ENCODE measurements around the gene SMIM15. TPM values are rescaled to one million over a fixed set of nuclear protein-coding genes. Genes with fewer than 3 reads are reported as not detected.

The SMIM15 gene
- total and polyA plus RNA-seq, 2 donors, result 33.6 to 35.6 TPM

DNA sequence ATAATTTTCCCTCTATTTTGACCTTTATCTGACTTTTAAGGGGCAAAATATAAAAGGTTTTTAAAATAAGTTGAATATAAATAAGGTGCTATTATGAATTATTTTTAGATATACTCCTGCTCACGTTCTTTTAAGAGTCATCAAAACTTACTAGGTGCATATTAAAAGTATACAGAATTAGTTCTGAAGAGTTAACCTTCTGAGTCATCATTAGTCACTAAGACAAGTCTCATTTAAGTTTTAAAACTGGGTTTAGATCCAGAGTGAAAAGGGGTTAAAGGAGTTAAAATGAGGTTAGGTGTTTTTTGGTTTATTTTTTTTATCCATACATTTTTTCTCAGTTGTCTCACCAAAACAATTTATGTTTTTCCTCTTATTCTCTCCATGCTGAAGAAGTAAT lies 41.7 kb downstream of the SMIM15 start:
- H3K4me1 ChIP-seq (ENCODE audit: control insufficient read depth in 2 of 2, insufficient read depth in 2 of 2, low read length in 2 of 2), result no peaks in the 10 kb centered on the region
- 91% methylated on average over 1 of the region's 1 CpG for WGBS

GRCh38 chr5:61119066-61119465 lies 43.2 kb downstream of the SMIM15 start:
- H3K27ac ChIP-seq (ENCODE audit: low read depth in 1 of 2, low read length in 1 of 2), result no peak overlapping the region
- no peaks in the 10 kb centered on the region for H3K36me3 ChIP-seq (ENCODE audit: control insufficient read depth in 2 of 2, insufficient read depth in 2 of 2, low read length in 1 of 2)
- no peak overlapping the region for H3K4me3 ChIP-seq (ENCODE audit: low read length in 2 of 2)
- DNase-seq (ENCODE audit: low read depth in 6 of 9, low spot score in 9 of 9), result no peak
- WGBS, result 97% methylated on average over 1 of the region's 1 CpG
- H3K9me3 ChIP-seq (ENCODE audit: control insufficient read depth in 2 of 2, insufficient read depth in 1 of 2, low read length in 1 of 2), result no peaks in the 10 kb centered on the region
- H3K4me1 ChIP-seq (ENCODE audit: control insufficient read depth in 2 of 2, insufficient read depth in 2 of 2, low read length in 2 of 2), result no peaks in the 10 kb centered on the region
- no peaks in the 10 kb centered on the region for H3K27me3 ChIP-seq (ENCODE audit: control insufficient read depth in 2 of 2, insufficient read depth in 1 of 2, low read length in 1 of 2)

More for the DNA sequence above, 41.7 kb downstream of the SMIM15 start:
- no peak overlapping the region for H3K27ac ChIP-seq (ENCODE audit: low read depth in 1 of 2, low read length in 1 of 2)
- no peak for DNase-seq (ENCODE audit: low read depth in 6 of 9, low spot score in 9 of 9)
- no peak overlapping the region for H3K4me3 ChIP-seq (ENCODE audit: low read length in 2 of 2)
- H3K27me3 ChIP-seq (ENCODE audit: control insufficient read depth in 2 of 2, insufficient read depth in 1 of 2, low read length in 1 of 2), result no peaks in the 10 kb centered on the region
- no peaks in the 10 kb centered on the region for H3K36me3 ChIP-seq (ENCODE audit: control insufficient read depth in 2 of 2, insufficient read depth in 2 of 2, low read length in 1 of 2)
- H3K9me3 ChIP-seq (ENCODE audit: control insufficient read depth in 2 of 2, insufficient read depth in 1 of 2, low read length in 1 of 2), result no peaks in the 10 kb centered on the region

DNA sequence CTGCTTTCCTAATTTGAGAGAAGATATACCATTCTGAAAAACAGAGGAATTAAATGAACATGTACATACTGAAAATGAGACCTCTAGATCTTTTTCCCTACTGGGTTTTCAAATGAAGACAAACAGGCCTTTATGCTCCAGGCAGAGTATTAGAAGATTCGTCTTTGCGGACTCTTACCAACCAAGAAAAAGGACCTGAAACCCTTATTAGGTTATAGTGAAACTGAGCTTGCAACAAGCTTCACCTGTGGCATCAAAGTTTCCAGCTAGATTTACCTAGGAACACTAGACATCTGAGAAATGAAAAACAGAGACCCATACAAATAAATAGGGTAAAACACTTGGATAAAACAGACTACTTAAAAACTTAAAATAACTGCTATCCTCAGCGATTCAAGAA lies 46.3 kb downstream of the SMIM15 start:
- over 99% methylated on average over 3 of the region's 3 CpGs for WGBS

DNA sequence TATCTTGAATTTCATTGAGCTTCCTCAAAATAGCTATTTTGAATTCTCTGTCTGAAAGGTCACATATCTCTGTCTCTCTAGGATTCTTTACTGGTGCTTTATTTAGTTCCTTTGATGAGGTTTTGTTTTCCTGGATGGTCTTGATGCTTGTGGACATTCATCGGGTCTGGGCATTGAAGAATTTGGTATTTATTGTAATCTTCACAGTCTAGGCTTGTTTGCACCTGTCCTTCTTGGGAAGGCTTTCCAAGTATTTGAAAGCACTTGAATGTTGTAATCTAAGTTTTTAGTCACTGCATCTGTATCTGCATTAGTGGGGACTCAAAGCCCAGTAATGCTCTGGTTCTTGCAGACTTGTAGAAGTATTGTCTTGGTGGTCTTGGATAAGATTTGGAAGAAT lies 47.8 kb downstream of the SMIM15 start:
- Histone ChIP-seq H3K27ac (ENCODE audit: low read depth in 1 of 2, low read length in 1 of 2) (no peak overlapping the region), H3K9me3 (ENCODE audit: control insufficient read depth in 2 of 2, insufficient read depth in 1 of 2, low read length in 1 of 2) (no peaks in the 10 kb centered on the region), H3K36me3 (ENCODE audit: control insufficient read depth in 2 of 2, insufficient read depth in 2 of 2, low read length in 1 of 2) (no peaks in the 10 kb centered on the region), H3K4me3 (ENCODE audit: low read length in 2 of 2) (no peak overlapping the region), H3K27me3 (ENCODE audit: control insufficient read depth in 2 of 2, insufficient read depth in 1 of 2, low read length in 1 of 2) (no peaks in the 10 kb centered on the region), H3K4me1 (ENCODE audit: control insufficient read depth in 2 of 2, insufficient read depth in 2 of 2, low read length in 2 of 2) (no peaks in the 10 kb centered on the region)
- no peak for DNase-seq (ENCODE audit: low read depth in 6 of 9, low spot score in 9 of 9)
- 94% methylated on average over 1 of the region's 1 CpG for WGBS

More for the DNA sequence above, 46.3 kb downstream of the SMIM15 start:
- DNase-seq (ENCODE audit: low read depth in 6 of 9, low spot score in 9 of 9), result no peak
- H3K4me1 ChIP-seq (ENCODE audit: control insufficient read depth in 2 of 2, insufficient read depth in 2 of 2, low read length in 2 of 2), result no peaks in the 10 kb centered on the region
- no peak overlapping the region for H3K27ac ChIP-seq (ENCODE audit: low read depth in 1 of 2, low read length in 1 of 2)
- H3K4me3 ChIP-seq (ENCODE audit: low read length in 2 of 2), result no peak overlapping the region
- no peaks in the 10 kb centered on the region for H3K36me3 ChIP-seq (ENCODE audit: control insufficient read depth in 2 of 2, insufficient read depth in 2 of 2, low read length in 1 of 2)
- no peaks in the 10 kb centered on the region for H3K9me3 ChIP-seq (ENCODE audit: control insufficient read depth in 2 of 2, insufficient read depth in 1 of 2, low read length in 1 of 2)
- no peaks in the 10 kb centered on the region for H3K27me3 ChIP-seq (ENCODE audit: control insufficient read depth in 2 of 2, insufficient read depth in 1 of 2, low read length in 1 of 2)

Other genes starting within 250 kb of the SMIM15 start
- 17.9 TPM for gene ERCC8, start 217.4 kb downstream of the SMIM15 start, total RNA-seq
- gene ERCC8, start 217.4 kb downstream of the SMIM15 start, polyA plus RNA-seq, result 7.9 TPM
- gene NDUFAF2, start 217.3 kb downstream of the SMIM15 start, total RNA-seq, result 24.4 TPM
- gene NDUFAF2, start 217.3 kb downstream of the SMIM15 start, polyA plus RNA-seq, result 44.9 TPM
- gene ZSWIM6, start 169.8 kb upstream of the SMIM15 start, total RNA-seq, result 3.7 TPM
- gene ZSWIM6, start 169.8 kb upstream of the SMIM15 start, polyA plus RNA-seq, result 9.0 TPM

Measured in thymus (tissue), 11 donors.